HG02623 (cell line): ENCODE measurements around the gene NOS1AP.
"Not testable (repeated sequence)": the region's sequence is repeated elsewhere in the genome, so short reads cannot be mapped to it uniquely, and the experiment has no call there.

Source experiments
- ATAC-seq: cut with Tn5 transposase; IDR thresholded peaks from one replicate; pipeline ENCODE4 v1.9.1; 2021; ENCODE audit warnings: moderate library complexity; ENCODE audit not compliant: unreplicated experiment

NOS1AP gene

GRCh38 chr1:162056579-162056978, 12.9 kb upstream of the NOS1AP start:
- ATAC-seq = no peak

DNA sequence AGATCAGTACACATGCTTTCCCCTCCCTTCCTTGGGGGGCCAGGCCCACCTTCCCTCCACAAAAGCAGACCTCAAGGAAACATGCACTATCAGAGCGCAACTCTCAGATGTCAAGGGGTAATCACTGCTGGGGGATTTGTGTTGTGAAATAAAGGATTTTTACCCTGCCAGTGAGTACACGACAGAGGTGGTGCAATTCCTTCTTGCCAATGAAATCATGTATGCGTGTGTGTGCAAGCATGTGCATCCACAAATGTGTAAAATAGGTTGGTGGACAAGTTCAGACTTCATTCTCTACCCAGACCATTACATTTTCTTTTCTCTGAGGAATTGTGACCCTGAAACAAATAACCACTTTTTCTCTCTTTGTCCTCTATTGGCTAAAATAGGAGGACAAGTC, 9.8 kb upstream of the NOS1AP start:
- ATAC-seq = no peak

GRCh38 chr1:162060314-162060713, 9.2 kb upstream of the NOS1AP start:
- ATAC-seq = no peak

- no peak for ATAC-seq
Observed at GRCh38 chr1:162062542-162063015, 6.9 kb upstream of the NOS1AP start.

DNA sequence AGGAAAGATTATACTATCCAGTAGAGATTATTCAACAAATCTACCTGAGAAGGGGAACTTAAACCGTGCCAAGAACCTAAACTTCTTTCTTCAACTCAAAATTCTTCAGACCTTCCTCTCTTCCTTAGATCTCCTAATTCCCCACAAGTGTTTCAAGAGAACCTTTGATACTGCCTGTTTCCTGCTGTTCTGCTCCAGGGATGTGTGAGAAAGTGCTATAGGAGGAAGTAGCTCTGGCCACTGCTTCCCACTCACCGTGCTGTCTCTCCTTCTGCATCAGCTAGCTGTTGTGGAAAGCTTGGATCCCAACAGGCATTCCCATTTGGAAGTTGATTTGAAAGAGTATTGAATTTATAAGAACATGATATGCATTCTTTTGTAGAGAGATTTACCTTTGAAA, 4.5 kb upstream of the NOS1AP start:
- ATAC-seq = no peak

- not testable (repeated sequence) for ATAC-seq
Observed at GRCh38 chr1:162066836-162067235, 2.7 kb upstream of the NOS1AP start.

DNA sequence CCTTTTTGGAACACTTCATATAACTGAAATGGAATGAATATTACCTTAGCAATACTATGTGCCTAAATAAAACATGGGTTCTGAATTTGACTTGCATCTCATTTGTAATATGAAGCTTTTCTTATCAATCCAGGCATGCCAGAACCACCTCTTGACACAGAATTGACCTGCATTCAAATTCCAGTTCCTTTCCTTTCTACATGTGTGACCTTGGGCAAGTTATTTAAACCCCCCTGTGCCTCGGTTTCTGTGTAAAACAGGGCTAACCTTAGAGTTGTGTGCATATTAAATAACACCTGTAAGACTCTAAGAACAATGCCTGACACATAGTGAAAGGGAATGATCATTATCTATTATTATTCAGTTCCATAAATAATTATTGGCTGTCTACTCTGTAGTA, 2.0 kb upstream of the NOS1AP start:
- no peak for ATAC-seq

- ATAC-seq = no peak
Observed at GRCh38 chr1:162068301-162068700, 1.2 kb upstream of the NOS1AP start.

GRCh38 chr1:162070094-162070748, 730 bp downstream of the NOS1AP start:
- ATAC-seq = no peak

GRCh38 chr1:162070825-162071224, 1.3 kb downstream of the NOS1AP start:
- ATAC-seq = no peak

DNA sequence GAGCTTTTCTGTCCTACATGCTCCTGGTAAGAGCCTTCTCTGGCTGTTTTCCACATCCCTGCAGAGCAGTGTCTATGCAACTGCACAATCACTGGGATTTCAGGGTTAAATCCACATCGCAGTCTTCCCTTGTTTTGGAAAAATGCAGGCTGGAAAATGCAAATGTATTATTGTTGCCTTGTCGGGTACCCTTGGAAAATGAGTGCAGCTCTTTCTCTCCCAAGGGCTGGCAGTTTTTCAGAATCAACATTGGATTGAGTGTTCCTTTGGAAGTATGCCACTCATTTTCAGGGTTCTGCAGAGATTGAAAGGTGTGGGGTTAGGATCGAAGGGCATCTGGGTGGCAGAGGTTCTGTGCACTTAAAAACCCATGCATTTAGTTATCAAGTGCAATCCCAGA, 3.2 kb downstream of the NOS1AP start:
- no peak for ATAC-seq

GRCh38 chr1:162074276-162075005, 5.0 kb downstream of the NOS1AP start:
- no peak for ATAC-seq

DNA sequence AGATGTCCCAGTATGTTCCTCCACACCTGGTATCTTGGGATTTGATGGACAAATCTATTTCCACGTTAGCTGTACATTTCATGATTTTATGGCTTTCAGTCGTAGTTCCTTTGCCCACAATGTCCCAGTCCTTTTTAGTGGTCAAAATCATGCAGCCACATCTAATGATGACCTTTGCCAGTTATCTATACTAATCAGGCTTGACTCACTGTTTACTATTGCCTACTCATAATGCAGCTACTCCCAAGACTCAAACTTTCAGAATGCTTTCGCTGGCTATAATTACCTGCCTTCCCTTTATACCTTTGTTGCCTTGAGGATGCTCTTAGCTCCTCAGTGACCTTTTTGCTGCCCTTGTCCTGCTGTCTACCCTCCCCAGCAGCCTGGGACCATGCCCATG, 6.4 kb downstream of the NOS1AP start:
- no peak for ATAC-seq

DNA sequence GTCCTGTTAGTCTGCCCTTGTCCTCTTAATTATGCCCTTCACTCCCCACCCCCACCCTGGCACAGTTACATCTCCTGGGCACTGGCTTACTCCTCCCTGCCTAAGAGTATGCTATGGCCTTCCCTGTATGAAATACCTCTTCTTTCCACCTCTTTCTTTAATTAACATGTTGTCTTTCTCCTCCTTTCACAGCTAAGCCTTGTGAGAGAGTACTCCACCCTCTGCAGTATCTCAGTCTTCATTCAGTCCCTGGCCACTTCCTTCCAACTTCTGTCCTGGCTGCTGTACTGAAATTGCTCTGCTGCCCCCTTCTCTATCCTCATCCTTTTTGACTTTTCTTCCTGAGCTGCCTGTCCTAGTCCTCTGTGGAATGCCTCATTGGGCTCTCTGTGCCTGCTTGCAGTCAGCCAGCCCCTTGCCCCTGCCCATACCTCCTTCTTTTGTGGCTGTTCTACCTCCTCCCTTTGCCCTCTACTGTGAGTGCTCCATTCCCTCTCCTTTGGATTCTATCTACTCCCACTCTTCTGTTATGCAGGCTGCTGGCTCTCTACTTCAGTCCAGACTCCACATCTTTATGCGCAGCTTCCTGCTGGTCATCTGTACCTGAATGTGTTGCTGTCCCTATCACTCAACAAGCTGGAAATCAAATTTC, 8.3 kb downstream of the NOS1AP start:
- no peak for ATAC-seq

GRCh38 chr1:162079030-162079429, 9.5 kb downstream of the NOS1AP start:
- ATAC-seq = no peak

GRCh38 chr1:162080472-162081015, 11.1 kb downstream of the NOS1AP start:
- ATAC-seq = no peak

DNA sequence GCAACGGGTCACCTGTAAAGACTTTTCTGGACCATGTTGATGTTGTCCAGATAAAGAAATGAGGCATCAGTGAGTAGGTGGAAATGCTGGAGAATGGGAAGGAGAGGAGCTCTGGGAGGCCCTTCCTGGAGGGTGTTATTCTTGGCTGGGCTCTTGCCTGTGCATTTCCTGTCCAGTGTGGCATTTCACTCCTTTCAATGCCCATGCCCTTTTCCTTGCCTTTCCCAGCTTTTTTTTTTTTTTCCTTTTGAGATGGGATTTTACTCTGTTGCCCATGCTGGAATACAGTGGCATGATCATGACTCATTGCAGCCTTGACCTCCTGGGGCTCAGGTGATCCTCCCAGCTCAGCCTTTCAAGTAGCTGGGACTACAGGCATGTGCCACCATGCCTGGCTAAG, 11.8 kb downstream of the NOS1AP start:
- no peak for ATAC-seq

DNA sequence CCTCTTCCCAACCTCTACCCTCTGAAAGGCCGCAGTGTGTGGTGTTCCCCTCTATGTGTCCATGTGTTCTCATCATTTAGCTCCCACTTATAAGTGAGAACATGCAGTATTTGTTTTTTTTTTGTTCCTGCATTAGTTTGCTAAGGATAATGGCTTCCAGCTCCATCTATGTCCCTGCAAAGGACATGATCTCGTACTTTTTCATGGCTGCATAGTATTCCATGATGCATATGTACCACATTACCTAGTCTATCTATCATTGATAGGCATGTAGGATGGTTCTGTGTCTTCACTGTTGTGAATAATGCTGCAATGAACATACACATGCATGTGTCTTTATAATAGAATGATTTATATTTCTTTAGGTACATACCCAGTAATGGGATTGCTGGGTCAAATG, 12.6 kb downstream of the NOS1AP start:
- not testable (repeated sequence) for ATAC-seq

- ATAC-seq = no peak
Observed at GRCh38 chr1:162083273-162083672, 13.8 kb downstream of the NOS1AP start.

DNA sequence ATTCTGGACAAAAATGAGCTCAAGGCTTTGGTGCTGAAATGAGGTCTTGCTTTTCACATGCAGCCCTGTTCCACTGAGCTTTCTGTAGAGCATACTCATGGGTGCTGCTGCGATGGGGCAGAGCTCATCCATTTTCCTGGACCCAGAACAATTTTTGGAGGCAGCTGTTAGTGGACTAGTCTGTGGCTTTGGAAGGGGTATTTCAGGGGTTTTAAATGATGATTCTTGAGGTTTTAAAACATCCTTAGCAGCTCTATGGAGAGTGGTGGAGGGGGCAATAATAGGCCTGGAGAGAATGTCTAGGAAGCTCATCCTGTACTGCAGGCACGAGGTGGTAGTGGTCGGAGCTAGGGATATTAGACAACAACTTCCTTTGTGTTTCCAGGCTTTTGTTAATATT, 16.5 kb downstream of the NOS1AP start:
- no peak for ATAC-seq

DNA sequence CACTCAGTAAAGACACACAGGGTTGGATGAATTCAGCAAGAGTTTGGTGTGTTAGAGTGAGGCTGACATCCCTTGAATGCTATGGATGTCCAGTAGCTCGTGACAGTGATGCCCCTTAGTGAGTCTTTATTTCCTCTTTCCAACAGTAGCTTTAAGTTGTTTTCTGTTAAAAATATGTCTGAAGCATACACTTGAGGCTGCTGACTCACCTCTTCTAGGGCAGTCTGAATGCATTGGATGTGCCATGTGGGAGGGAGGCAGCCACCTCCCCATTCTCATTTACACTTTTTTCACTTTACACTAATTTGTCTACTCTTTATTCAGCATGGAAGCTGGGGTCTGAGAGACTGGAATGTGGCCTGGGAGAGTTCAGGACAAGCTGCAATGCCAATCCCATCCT, 17.6 kb downstream of the NOS1AP start:
- ATAC-seq = no peak

GRCh38 chr1:162087574-162087973, 18.1 kb downstream of the NOS1AP start:
- no peak for ATAC-seq
